Activated CD4-positive, alpha-beta T cell treated with anti-CD3 and anti-CD28 coated beads for 24 hours (primary cell): ENCODE results near the gene CFAP77.
"Not testable (repeated sequence)": the region's sequence is repeated elsewhere in the genome, so short reads cannot be mapped to it uniquely, and the experiment has no call there.

ENCODE experiments used
- DNase-seq, 2 donors: peaks; one replicate each; pipeline ENCODE4 v3.0.0-alpha.2; 2020; ENCODE audit warnings: low read depth in 2 of 2

CFAP77 gene

GRCh38 chr9:132409828-132410528, at the start of gene CFAP77:
TSS of gene CFAP77 (plus strand) at chr9:132410211. CDS start at chr9:132410272, 61 bp downstream.
- DNase-seq = no peak

- DNase-seq = no peak
These were observed 45.9 kb upstream of the CFAP77 start for GRCh38 chr9:132364068-132364467.

DNA sequence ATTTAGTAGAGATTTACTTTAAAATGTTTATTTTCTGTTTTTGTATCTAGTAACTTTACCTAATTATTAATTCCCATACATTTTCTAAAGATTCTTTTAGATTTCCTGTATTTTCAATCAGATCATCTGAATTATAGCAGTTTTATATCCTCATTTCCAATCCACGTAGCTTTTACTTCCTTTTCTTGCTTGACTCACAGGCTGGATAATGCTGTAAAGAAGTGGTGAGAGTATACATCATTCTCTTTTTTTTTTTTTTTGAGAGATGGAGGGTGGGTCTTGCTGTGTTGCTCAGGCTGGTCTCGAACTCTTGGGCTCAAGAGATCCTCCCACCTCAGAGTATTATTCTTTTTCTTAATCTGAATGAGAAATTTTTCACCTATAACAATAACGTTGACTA, 44.0 kb upstream of the CFAP77 start:
- DNase-seq = no peak

- DNase-seq = no peak
These were observed 43.5 kb upstream of the CFAP77 start for GRCh38 chr9:132366481-132366880.

GRCh38 chr9:132367613-132368313, 42.2 kb upstream of the CFAP77 start:
- DNase-seq = no peak

DNA sequence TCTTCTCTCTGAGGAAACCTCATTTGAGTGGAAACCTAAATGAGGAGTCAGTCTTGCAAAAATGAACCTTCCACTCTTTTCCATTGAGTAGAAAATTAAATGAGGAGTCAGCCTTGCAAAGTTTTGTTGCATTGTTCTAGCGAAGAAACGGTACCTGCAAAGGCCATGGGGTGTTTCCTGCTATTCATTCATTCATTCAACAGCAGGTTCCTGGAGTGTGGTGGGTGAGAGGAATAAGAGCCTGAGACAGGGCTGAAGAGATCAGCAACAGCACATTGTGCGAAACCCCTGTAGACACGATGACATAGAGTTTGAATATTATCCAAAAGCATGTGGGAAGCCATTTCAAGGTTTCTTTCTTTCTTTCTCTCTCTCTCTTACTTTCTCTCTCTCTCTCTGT, 40.6 kb upstream of the CFAP77 start:
- no peak for DNase-seq

DNA sequence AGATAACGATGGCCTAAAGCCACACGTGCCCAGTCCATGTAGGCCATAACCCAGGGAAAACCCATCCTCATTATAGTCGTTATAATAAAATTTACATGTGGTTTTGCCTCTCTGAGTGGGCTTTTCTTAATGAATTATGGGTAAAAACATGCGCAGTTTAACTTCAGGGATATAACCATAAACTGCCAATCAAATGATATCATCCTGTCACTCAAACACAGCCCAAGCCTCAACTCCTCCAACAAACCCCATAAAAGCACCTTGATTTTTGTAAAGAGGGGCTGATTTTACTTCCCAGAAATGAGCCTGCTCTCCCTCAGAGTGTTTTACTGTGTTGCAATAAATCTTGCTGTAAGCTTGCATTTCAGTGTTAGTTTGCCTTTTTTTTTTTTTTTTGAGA, 39.4 kb upstream of the CFAP77 start:
- DNase-seq = no peak

- no peak for DNase-seq
These were observed 37.6 kb upstream of the CFAP77 start for GRCh38 chr9:132372177-132373095.

DNA sequence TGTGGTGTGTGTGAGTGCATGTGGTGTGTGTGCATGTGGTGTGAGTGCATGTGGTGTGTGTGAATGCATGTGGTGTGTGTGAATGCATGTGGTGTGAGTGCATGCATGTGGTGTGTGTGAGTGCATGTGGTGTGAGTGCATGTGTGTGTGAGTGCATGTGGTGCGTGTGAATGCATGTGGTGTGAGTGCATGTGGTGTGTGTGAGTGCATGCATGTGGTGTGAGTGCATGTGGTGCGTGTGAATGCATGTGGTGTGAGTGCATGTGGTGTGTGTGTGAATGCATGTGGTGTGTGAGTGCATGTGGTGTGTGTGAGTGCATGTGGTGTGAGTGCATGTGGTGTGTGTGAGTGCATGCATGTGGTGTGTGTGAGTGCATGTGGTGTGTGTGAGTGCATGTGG, 32.2 kb upstream of the CFAP77 start:
- not testable (repeated sequence) for DNase-seq

DNA sequence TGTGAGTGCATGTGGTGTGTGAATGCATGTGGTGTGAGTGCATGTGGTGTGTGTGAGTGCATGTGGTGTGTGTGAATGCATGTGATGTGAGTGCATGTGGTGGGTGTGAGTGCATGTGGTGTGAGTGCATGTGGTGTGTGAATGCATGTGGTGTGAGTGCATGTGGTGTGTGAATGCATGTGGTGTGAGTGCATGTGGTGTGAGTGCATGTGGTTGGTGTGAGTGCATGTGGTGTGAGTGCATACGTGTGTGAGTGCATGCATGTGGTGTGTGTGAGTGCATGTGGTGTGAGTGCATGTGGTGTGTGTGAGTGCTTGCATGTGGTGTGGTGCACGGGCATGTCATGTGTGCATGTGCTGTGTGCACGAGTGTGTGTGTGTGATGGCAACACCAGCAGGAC, 31.6 kb upstream of the CFAP77 start:
- DNase-seq = not testable (repeated sequence)

DNA sequence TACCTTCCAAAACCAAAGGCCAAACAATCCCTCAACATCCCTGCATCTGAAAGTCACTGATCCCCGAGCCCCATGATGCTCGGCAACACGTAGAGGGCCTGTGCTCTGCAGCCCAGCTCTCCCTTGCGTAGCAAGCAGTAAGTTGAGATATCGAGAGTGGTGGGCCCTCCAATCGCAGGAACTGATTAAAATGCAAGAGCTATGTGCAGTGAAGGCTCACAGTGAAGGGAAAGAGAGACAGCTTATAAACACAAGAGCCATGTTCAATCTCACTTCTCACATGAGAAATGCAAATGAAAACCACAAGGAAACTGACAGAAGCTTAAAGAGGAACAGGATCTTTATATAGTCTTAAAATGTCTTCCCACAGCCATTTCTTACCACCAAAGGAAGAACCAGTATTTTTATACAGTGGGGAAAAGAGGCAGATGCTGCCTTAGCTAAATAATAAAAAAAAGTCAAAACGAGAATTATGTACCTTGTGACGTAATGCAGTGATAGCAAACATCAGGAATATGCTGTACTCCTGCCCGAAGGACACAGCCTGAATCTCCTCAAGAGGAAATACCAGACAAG, 28.0 kb upstream of the CFAP77 start:
- DNase-seq = no peak

DNA sequence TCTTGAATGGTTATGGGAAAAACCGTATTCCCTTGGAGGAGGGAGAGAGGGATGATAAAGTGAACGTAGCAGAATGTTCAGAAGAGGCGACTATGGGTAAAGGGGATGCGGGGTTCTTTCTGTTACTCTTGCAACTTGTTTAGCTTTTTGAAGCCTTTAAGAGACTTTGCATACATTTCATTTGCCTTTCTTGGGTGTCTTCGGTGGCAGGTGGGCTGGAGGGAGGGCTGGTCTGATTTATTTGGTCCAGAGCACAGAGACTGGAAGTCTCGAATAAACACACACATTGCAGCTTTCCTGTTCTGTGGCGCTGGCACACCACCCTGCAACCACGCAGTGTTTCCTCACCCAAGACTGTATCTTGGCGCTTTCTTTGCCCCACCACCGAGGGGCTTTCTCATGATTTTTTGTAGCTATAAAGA, 26.5 kb upstream of the CFAP77 start:
- no peak for DNase-seq

- DNase-seq = no peak
These were observed 25.6 kb upstream of the CFAP77 start for GRCh38 chr9:132384376-132384775.

DNA sequence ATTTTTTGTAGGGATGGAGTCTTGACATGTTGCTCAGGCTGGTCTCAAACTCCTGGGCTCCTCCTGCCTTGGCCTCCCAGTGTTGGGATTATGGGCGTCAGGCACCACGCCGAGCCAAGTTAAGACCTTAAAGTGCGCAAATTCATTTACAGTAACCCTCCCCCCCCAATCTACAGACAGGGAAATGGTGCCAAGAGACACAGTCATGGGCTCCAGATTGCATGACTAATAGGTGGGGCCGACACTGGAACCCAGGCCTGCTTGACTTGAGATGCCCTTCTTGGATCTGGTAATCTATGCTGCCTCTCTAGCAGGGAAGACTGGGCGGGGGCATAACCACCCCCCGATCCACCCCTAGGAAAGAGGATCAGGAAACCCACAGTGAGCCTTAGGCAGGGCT, 22.9 kb upstream of the CFAP77 start:
- no peak for DNase-seq

DNA sequence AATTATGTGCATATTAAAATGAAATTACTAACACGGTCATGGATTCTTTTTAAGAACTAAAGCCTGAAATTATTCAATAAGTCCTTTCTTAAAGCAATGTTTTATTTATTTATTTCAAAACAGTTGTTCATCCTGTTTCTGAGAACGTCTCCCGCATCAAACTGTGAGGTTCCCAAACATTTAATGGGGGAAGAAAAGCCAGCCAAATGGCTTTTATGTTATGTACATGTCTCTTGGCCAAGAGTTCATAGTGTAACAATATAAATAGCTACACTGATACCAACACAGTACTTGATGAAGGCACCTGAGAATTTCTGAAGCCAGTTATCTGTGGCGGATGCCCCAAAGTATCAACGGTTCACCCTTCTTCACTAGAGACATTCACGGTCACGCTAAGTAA, 19.0 kb upstream of the CFAP77 start:
- no peak for DNase-seq

- no peak for DNase-seq
These were observed 18.6 kb upstream of the CFAP77 start for GRCh38 chr9:132391449-132391848.

- DNase-seq = no peak
These were observed 14.5 kb upstream of the CFAP77 start for GRCh38 chr9:132395560-132395959.

DNA sequence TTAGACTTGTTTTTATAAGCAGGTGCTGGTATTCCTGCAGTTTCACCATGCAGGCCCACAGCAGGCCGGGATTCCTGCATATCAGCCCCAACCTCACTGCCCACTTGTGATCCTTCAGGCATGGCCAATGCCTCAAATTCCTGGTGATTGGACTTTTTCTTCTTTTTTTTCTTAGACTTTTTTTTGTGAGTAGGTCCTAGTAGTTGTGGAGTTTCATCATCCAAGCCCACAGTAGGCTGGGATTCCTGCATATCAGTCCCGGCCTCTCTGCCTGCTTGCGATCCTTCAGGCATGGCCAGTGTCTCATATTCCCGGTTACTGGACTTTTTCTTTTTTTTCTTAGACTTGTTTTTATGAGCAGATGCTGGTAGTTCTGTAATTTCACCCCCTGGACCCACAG, 8.2 kb upstream of the CFAP77 start:
- no peak for DNase-seq

DNA sequence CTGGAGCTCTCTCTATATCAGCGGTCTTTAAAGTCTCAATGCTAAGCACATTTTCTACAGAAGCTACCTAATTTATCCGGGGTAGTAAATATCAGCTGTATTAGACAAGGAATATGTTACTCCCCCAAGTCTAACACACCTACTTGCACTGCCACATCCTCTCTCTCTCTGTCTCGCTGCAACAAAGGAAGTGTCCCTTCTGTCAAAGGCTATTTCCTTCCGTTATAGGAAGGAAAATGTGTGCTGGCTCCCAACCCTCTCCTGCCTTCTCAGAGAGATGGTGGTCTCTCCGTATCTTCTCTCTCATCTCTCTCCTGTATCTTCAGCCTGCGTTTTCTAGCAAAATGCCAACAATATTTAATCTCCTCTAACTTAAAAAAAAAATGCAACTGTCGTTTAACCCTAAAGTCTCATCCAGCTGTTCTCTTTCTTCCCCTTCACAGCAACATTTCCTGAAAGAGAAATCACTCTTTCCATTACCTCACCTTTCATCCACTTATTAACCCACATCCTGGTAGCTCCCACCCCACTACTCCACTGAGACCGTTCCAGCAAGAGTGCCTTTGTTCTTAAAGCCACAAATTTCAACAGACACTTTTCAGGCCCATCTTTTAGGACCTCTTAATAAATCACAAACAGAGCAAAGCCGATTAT, 5.7 kb upstream of the CFAP77 start:
- DNase-seq = no peak

- peak; percentile 86 to 88 for DNase-seq
These were observed 3.4 kb upstream of the CFAP77 start, which contains the start of gene TTF1 for GRCh38 chr9:132406554-132407122. TSS of gene TTF1 (minus strand) at chr9:132406840. CDS start at chr9:132402821, 4,019 bp downstream.

DNA sequence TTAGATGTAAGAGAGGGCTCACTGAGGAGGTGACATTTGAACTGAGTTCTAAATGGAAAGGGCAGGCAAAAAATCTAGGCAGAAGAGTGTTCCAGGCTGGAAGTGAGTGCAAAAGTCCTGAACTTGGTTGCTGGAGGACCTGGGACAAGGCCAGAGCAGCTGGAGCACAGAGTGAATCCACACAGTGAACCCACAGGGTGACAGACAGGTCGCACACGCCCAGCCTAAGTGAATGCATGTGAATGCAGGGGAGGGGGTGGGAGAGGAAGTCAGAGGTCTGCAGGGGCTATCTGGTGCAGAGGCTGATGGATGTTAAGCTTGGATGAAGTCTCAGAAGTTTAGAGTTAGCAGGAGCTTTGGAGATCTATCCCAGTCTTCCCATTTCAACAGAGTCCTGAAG, 2.8 kb upstream of the CFAP77 start:
- no peak for DNase-seq
